LNCAP (cell line): ENCODE data around the gene C3orf52.
A peak's percentile ranks its signal among the peaks of the same experiment; 100 is the strongest.

ENCODE experiments used
- TF ChIP-seq, protein P1 (sequence below): fragments of 450-650 bp; IDR thresholded peaks from 2 replicates; pipeline ENCODE4 v1.5.1; 2017; ENCODE audit warnings: mild to moderate bottlenecking

The C3orf52 gene

DNA sequence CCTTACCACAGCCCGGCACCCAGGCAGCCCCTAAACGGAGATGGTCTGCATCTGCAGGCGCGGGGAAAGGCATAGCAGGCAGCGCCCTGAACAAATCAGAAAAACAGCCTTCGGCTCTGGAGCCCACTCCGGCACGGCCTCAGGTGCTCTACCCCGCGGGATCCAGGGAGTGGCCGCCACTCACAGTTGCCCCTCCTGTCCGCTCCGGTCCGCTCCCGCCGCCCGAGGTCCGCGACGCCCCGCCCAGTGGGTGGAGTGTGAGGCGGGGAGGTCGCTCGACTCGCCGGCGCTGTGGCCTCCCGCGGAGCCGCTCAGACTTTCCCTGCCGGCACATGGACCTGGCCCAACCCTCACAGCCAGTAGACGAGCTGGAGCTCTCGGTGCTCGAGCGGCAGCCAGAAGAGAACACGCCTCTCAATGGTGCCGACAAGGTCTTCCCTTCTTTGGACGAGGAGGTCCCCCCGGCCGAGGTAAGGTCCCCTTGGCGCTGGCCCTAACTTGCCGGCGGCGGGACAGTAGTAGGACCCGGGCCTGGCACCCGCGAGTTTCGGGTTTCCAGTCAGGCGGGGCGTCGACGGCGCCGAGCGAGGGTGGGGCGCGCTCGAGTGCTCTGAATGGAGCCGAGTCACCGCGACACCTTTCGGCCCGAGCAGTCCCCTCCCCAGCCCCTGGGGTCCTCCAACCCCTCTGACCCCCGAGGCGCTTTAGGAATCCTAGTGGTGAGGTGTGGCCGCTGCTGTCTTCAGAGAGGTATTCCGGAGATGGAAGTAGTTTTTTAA, at the start of gene C3orf52:
TSS of gene C3orf52 (plus strand) at position 314 of the 779 bp plus-strand sequence. CDS start at position 333, 19 bp downstream.
- TF ChIP-seq, protein P1, sequence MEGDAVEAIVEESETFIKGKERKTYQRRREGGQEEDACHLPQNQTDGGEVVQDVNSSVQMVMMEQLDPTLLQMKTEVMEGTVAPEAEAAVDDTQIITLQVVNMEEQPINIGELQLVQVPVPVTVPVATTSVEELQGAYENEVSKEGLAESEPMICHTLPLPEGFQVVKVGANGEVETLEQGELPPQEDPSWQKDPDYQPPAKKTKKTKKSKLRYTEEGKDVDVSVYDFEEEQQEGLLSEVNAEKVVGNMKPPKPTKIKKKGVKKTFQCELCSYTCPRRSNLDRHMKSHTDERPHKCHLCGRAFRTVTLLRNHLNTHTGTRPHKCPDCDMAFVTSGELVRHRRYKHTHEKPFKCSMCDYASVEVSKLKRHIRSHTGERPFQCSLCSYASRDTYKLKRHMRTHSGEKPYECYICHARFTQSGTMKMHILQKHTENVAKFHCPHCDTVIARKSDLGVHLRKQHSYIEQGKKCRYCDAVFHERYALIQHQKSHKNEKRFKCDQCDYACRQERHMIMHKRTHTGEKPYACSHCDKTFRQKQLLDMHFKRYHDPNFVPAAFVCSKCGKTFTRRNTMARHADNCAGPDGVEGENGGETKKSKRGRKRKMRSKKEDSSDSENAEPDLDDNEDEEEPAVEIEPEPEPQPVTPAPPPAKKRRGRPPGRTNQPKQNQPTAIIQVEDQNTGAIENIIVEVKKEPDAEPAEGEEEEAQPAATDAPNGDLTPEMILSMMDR, result no peak

DNA sequence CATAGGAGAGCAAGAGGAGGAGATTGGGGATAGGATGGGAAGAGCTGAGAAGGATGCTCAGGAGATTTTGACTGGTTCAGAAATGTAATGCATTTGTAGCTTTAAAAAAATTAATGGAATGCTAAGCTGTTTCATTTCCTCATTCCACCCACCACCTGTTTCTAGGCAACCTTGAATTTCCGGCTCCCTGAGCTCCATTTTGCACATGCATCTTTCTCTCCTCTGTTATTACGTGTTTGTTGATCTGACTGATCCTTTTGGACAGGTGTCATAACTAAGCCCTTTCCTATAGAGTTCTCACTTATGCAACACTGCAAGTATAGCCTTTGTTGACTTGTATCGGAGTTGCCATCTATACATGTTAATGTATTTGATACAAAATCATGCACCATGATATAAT, 47.3 kb upstream of the C3orf52 start:
- TF ChIP-seq, protein P1, result no peak

GRCh38 chr3:112041321-112041720, 44.9 kb upstream of the C3orf52 start:
- TF ChIP-seq, protein P1, result no peak

DNA sequence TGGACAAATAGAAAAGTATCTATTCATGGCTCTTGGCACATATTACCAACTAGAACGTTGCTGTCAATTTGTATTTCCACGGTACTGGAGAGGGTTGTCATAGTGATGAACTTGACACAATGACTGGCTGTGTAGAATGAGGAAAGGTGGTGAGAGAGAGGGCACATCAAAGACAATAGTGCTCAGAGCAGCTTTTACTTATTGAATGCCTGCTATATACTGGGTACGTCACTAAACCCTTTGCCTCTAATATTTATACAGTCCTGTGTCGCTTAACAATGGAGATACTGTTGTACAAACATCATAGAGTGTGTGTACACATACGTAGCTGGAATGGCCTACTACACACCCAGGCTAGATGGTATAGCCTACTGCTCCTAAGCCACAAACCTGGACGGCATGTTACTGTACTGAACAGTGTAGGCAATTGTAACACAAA, 43.3 kb upstream of the C3orf52 start:
- TF ChIP-seq, protein P1, result no peak

DNA sequence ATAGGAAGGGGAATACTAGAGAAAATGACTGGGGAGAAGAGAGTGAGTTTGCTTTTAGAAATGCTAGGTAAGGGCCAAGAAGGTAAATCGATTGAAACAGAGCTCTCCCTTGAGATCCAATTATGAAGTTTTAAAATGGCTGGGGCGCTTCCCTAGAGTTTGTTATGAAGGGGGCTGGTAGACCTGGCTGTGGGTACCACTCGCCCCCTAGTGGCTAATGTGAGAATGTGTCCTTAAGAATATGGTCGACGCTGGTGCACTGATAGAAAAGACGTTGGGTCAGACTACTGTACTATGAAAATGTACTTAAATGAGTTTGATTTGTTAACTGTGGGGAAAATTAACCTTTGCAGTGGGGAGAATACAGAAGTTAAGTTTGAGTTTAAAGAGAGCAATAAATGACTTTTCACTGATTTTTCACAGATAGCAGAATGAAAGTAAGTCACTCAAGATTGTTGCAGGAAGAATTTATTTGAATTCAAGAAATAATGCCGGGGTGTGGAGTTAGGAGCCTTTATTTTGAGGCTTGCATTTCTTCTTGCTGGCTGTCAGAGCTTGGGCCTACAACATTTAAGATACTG, 42.5 kb upstream of the C3orf52 start:
- TF ChIP-seq, protein P1, result peak; percentile 90

DNA sequence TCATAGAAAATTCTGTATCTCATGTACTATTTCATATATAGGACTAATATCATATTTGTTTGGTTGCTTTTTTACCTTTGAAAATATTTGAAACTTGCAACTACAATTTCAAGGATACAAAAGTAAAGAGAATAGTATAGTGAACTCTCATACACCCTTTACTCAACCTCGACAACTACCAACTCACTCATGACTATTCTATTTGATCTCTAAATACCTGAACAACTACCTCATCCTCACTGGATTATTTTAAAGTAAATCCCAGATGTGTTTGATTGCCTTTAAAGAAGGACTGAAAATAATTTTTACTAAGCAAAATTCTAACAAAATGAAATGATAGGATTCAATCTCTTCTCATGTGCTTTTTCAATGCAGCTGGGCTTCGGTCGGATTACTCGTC, 39.6 kb upstream of the C3orf52 start:
- TF ChIP-seq, protein P1, result no peak

DNA sequence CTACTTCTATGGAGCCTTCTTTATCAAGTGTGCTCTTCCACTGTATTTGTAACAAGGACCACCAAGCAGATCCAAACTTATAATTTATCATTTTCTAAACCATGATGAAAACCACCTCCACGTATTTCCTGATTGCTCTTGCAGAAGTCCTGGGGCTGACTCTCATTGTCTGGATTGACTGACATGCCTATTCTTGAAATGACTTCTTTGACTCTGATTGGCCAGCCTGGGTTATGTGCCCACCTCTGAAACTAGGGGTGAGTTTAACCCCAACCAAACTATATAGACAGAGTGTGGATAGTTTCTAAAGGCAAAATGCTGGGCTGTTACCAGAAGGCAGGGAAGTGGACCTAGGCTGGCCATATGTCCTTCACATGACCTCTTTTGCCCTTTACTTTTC, 38.9 kb upstream of the C3orf52 start:
- TF ChIP-seq, protein P1, result no peak
